NCI-H510A (cell line): ENCODE measurements around the gene GRAPL.
"Not testable (repeated sequence)": the region's sequence is repeated elsewhere in the genome, so short reads cannot be mapped to it uniquely, and the experiment has no call there.

Experiments
- DNase-seq: peaks from one replicate; lab custom pipeline; 2025; lab: John Stamatoyannopoulos, UW

Gene GRAPL

GRCh38 chr17:19188870-19189708 is 61.7 kb downstream of the GRAPL start:
- DNase-seq = not testable (repeated sequence)

DNA sequence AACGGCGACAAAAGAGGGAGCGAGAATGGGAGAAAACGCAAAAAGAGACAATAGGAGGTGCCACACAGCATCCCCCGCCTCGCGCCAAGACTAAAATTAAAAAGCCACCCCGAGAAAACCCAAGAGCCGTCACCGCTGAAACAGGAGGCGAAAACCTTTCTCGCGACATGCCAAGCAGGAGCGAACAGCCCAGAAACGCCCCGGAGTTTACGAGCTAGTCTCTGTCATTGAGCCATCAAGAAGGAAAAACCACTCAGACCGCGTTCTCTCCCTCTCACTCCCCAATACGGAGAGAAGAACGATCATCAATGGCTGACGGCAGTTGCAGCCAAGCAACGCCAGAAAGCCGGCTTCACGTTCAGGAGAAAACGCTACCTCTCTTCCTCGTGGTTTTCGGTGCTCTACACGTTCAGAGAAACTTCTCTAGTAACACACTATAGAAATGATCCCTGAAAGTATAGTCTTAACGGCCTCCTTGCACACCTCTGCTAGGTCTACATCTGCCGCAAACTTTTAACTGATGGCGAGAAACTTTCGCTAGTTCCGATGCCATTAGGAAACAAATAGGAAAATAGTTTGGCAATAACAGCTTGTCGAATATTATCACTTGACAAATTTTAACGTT is 62.5 kb downstream of the GRAPL start:
- DNase-seq = not testable (repeated sequence)

DNA sequence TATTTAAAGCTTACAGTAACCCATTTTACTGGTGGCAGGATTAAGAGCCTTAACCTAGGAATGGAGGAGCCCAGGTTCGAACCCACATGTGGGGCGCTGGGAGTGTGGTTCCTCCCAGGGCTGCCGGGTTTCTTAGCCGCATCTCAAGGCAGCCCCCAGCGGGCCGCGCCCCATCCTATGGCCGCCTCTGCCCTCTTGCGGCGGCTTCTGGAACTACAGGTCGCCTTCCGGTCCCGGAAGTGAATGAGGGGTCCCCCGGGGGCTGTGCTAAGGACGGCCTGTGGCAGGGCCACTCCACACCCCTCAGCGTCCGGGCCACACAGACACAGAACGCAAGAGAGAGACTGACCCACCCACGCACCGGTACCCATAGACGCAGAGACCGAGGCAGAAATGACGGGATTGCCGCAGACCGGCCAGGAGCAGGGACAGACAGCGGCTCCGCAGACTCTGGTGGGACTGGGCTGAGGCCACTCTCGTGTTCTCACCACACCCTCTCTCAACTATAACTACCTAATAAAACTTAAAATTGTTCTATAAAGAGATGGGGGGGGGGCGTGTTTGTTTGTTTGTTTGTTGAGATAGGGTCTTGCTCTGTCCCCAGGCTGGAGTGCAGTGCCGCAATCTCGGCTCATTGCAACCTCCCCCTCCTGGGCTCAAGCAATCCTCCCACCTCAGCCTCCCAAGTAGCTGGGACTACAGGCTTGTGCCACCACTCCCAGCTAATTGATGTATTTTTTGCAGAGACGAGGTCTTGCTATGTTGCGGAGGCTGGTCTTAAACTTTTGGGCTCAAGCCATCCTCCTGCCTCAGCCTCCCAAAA is 69.2 kb downstream of the GRAPL start:
- DNase-seq = not testable (repeated sequence)

GRCh38 chr17:19202448-19202847 is 75.1 kb downstream of the GRAPL start:
- DNase-seq = not testable (repeated sequence)

DNA sequence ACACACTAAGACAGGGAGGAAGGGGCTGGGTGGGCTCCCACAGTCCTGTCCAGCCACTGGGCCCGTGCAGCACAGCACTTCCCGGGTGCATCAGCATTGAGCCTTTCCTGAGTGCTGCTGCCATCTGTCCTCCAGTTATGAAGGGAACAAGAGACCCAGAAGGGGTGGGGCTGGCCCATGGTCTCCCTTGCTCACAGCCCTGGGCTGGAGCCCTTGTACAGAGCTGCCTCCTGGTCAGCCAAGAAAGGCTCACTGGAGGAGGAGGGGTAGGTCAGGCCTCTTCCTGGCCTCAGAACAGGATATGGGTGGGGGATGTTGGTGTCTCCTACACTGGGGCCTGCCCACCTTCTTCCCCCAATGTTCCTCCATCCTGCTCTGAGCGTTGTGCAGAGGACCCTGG is 76.0 kb downstream of the GRAPL start:
- not testable (repeated sequence) for DNase-seq
